NB4 (cell line): ENCODE measurements around the gene LRRC2.
A peak's percentile ranks its signal among the peaks of the same experiment; 100 is the strongest.

Experiments used
- DNase-seq: peaks from one replicate; pipeline ENCODE4 v3.0.0; 2010; ENCODE audit warnings: low read depth
- H3K4me3 ChIP-seq: one replicate; pipeline ENCODE4 v1.5.1; 2011; ENCODE audit warnings: mild to moderate bottlenecking, low read depth, low read length, moderate library complexity
- CTCF ChIP-seq: IDR thresholded peaks from one replicate; pipeline ENCODE4 v1.5.1; 2012; ENCODE audit warnings: low read depth, low read length
- MAX ChIP-seq: IDR thresholded peaks from 2 replicates; pipeline ENCODE4 v1.6.1; 2011; ENCODE audit warnings: low read depth, low read length
- MYC ChIP-seq: IDR thresholded peaks from 2 replicates; pipeline ENCODE4 v1.6.1; 2011; ENCODE audit warnings: low read depth, low read length
- POLR2A ChIP-seq: IDR thresholded peaks from 2 replicates; pipeline ENCODE4 v1.6.1; 2011; ENCODE audit warnings: mild to moderate bottlenecking; ENCODE audit not compliant: insufficient read length; ENCODE audit errors: extremely low read depth

Gene LRRC2

GRCh38 chr3:46479696-46480095 lies 86.4 kb downstream of the LRRC2 start:
- TF ChIP-seq CTCF (no peak), POLR2A (no peak), MYC (no peak), MAX (no peak)
- DNase-seq = no peak
- H3K4me3 ChIP-seq = no peak overlapping the region

GRCh38 chr3:46479021-46479420 lies 87.1 kb downstream of the LRRC2 start:
- TF ChIP-seq MYC (no peak), MAX (no peak), CTCF (no peak), POLR2A (no peak)
- no peak overlapping the region for H3K4me3 ChIP-seq
- DNase-seq = no peak

- peak; percentile 40 for DNase-seq
- H3K4me3 ChIP-seq = no peak overlapping the region
- TF ChIP-seq MYC (no peak), POLR2A (no peak), CTCF (no peak), MAX (no peak)
These were observed 87.8 kb downstream of the LRRC2 start for GRCh38 chr3:46478341-46478740.

GRCh38 chr3:46477756-46478155 lies 88.3 kb downstream of the LRRC2 start:
- DNase-seq = no peak

GRCh38 chr3:46477145-46477544 lies 89.0 kb downstream of the LRRC2 start:
- H3K4me3 ChIP-seq = no peak overlapping the region
- TF ChIP-seq MYC (no peak), CTCF (no peak), POLR2A (no peak), MAX (no peak)
- no peak for DNase-seq

More at GRCh38 chr3:46477756-46478155, 88.3 kb downstream of the LRRC2 start:
- TF ChIP-seq POLR2A (no peak), CTCF (no peak), MAX (no peak), MYC (no peak)
- H3K4me3 ChIP-seq = no peak overlapping the region

GRCh38 chr3:46472736-46473135 lies 93.4 kb downstream of the LRRC2 start:
- TF ChIP-seq POLR2A (no peak), MAX (no peak), MYC (no peak), CTCF (no peak)
- no peak for DNase-seq
- no peak overlapping the region for H3K4me3 ChIP-seq
